H9 (cell line): ENCODE results near the gene GRIFIN. TPM values are rescaled to one million over a fixed set of nuclear protein-coding genes. Genes with fewer than 3 reads are reported as not detected.

ENCODE experiments used
- DNase-seq: peaks from one replicate; pipeline ENCODE4 v3.0.0-alpha.2; 2017
- H2AFZ ChIP-seq: one replicate; pipeline ENCODE4 v1.6.1; 2013; ENCODE audit warnings: mild to moderate bottlenecking, low read length, control low read depth, moderate library complexity
- H2AK5ac ChIP-seq: 2 replicates; pipeline ENCODE4 v1.6.1; 2013; ENCODE audit warnings: low read length, control low read depth, mixed read lengths; ENCODE audit not compliant: insufficient read length
- H2BK120ac ChIP-seq: one replicate; pipeline ENCODE4 v1.6.1; 2013; ENCODE audit warnings: low read depth, mild to moderate bottlenecking, low read length, control low read depth, inconsistent platforms; ENCODE audit not compliant: poor library complexity, severe bottlenecking
- H2BK12ac ChIP-seq: 2 replicates; pipeline ENCODE4 v1.6.1; 2013; ENCODE audit warnings: low read length, control low read depth, mixed read lengths, low read depth; ENCODE audit not compliant: insufficient read length
- H2BK15ac ChIP-seq: 2 replicates; pipeline ENCODE4 v1.6.1; 2013; ENCODE audit warnings: low read depth, low read length, control low read depth
- H2BK20ac ChIP-seq: one replicate; pipeline ENCODE4 v1.6.1; 2013; ENCODE audit warnings: low read depth, mild to moderate bottlenecking, low read length, control low read depth, inconsistent platforms; ENCODE audit not compliant: poor library complexity, severe bottlenecking
- H2BK5ac ChIP-seq: 2 replicates; pipeline ENCODE4 v1.6.1; 2013; ENCODE audit warnings: low read length, control low read depth, mixed read lengths; ENCODE audit not compliant: insufficient read length
- H3K14ac ChIP-seq: 2 replicates; pipeline ENCODE4 v1.6.1; 2013; ENCODE audit warnings: low read length, control low read depth; ENCODE audit not compliant: insufficient read depth
- H3K18ac ChIP-seq: 2 replicates; pipeline ENCODE4 v1.6.1; 2013; ENCODE audit warnings: low read depth, mild to moderate bottlenecking, mixed read lengths, low read length, control low read depth; ENCODE audit not compliant: insufficient read length
- H3K23ac ChIP-seq: 2 replicates; pipeline ENCODE4 v1.6.1; 2013; ENCODE audit warnings: low read length, control low read depth, mixed read lengths, low read depth; ENCODE audit not compliant: insufficient read length
- H3K23me2 ChIP-seq: 2 replicates; pipeline ENCODE4 v1.6.1; 2013; ENCODE audit warnings: low read depth, mild to moderate bottlenecking, mixed read lengths, low read length, control low read depth; ENCODE audit not compliant: insufficient read length, poor library complexity, severe bottlenecking
- H3K27ac ChIP-seq: 2 replicates; pipeline ENCODE4 v1.5.1; 2013; ENCODE audit warnings: low read length, control low read depth, mixed read lengths, low read depth; ENCODE audit not compliant: insufficient read length
- H3K27me3 ChIP-seq: 2 replicates; pipeline ENCODE4 v1.6.1; 2013; ENCODE audit warnings: low read length, control low read depth, inconsistent platforms; ENCODE audit not compliant: insufficient read depth
- H3K4ac ChIP-seq: 2 replicates; pipeline ENCODE4 v1.6.1; 2013; ENCODE audit warnings: low read depth, mild to moderate bottlenecking, control low read depth, inconsistent platforms, low read length, moderate library complexity
- H3K4me1 ChIP-seq: 2 replicates; pipeline ENCODE4 v1.6.1; 2013; ENCODE audit warnings: low read length, control low read depth, inconsistent platforms; ENCODE audit not compliant: insufficient read depth
- H3K4me2 ChIP-seq: 2 replicates; pipeline ENCODE4 v1.6.1; 2013; ENCODE audit warnings: low read length, control low read depth, mixed read lengths; ENCODE audit not compliant: insufficient read length, insufficient read depth
- H3K56ac ChIP-seq: 2 replicates; pipeline ENCODE4 v1.6.1; 2013; ENCODE audit warnings: low read depth, mild to moderate bottlenecking, mixed read lengths, low read length, control low read depth; ENCODE audit not compliant: insufficient read length
- H3K79me1 ChIP-seq: 2 replicates; pipeline ENCODE4 v1.6.1; 2013; ENCODE audit warnings: low read depth, mild to moderate bottlenecking, moderate library complexity, low read length, control low read depth, inconsistent platforms; ENCODE audit not compliant: insufficient read depth, poor library complexity, severe bottlenecking
- H3K79me2 ChIP-seq: 2 replicates; pipeline ENCODE4 v1.6.1; 2013; ENCODE audit warnings: low read length, control low read depth, inconsistent platforms; ENCODE audit not compliant: insufficient read depth
- H3K9ac ChIP-seq: 2 replicates; pipeline ENCODE4 v1.6.1; 2013; ENCODE audit warnings: low read length, control low read depth, mixed read lengths; ENCODE audit not compliant: insufficient read length; ENCODE audit errors: extremely low read depth
- H3K9me3 ChIP-seq: one replicate; pipeline ENCODE4 v1.6.1; 2013; ENCODE audit warnings: low read depth, low read length, inconsistent platforms; ENCODE audit not compliant: control insufficient read depth
- H3T11ph ChIP-seq: one replicate; pipeline ENCODE4 v1.6.1; 2013; ENCODE audit warnings: mild to moderate bottlenecking, low read length, control low read depth, inconsistent platforms
- H4K20me1 ChIP-seq: one replicate; pipeline ENCODE4 v1.6.1; 2013; ENCODE audit not compliant: control insufficient read depth, insufficient read length, insufficient read depth
- H4K5ac ChIP-seq: 2 replicates; pipeline ENCODE4 v1.6.1; 2013; ENCODE audit warnings: low read depth, mild to moderate bottlenecking, mixed read lengths, low read length, control low read depth; ENCODE audit not compliant: insufficient read length
- H4K8ac ChIP-seq: replicated peaks from 2 replicates; pipeline ENCODE4 v1.6.1; 2013; ENCODE audit warnings: low read length, control low read depth, mixed read lengths, low read depth; ENCODE audit not compliant: insufficient read length
- H4K91ac ChIP-seq: 2 replicates; pipeline ENCODE4 v1.6.1; 2013; ENCODE audit warnings: low read depth, mild to moderate bottlenecking, moderate library complexity, mixed read lengths, low read length, control low read depth; ENCODE audit not compliant: insufficient read length
- H3K27ac Mint-ChIP-seq, 3 experiments: 2 replicates in 2 of 3; 3 replicates in 1 of 3; pipeline ENCODE4 v1.8.0; 2020 to 2021; ENCODE audit warnings: mixed read lengths in 3 of 3, mild to moderate bottlenecking in 1 of 3, moderate library complexity in 1 of 3
- H3K27me3 Mint-ChIP-seq: 2 replicates; pipeline ENCODE4 v1.8.0; 2021; ENCODE audit warnings: low read depth, mild to moderate bottlenecking, moderate library complexity, mixed read lengths
- H3K36me3 Mint-ChIP-seq, 3 experiments: 2 replicates in 2 of 3; 3 replicates in 1 of 3; pipeline ENCODE4 v1.8.0; 2020 to 2021; ENCODE audit warnings: low read depth in 3 of 3, mixed read lengths in 3 of 3; ENCODE audit not compliant: insufficient read depth in 1 of 3
- H3K4me1 Mint-ChIP-seq, 2 experiments: 2 replicates each; pipeline ENCODE4 v1.8.0; 2020; ENCODE audit warnings: mixed read lengths in 2 of 2
- H3K4me3 Mint-ChIP-seq, 2 experiments: 2 replicates in 1 of 2; 3 replicates in 1 of 2; pipeline ENCODE4 v1.8.0; 2020 to 2021; ENCODE audit warnings: mild to moderate bottlenecking in 2 of 2, mixed read lengths in 2 of 2, moderate library complexity in 1 of 2
- H3K9me3 Mint-ChIP-seq, 2 experiments: 2 replicates in 1 of 2; 3 replicates in 1 of 2; pipeline ENCODE4 v1.8.0; 2020; ENCODE audit warnings: mild to moderate bottlenecking in 2 of 2, mixed read lengths in 2 of 2, moderate library complexity in 1 of 2
- WGBS: extraction: QIAGEN DNeasy Blood & Tissue Kit; methylation state at CpG from one replicate; pipeline ENCODE4 v1.1.7; 2013; ENCODE audit warnings: missing lambda C conversion rate, low lambda C conversion rate, mixed read lengths; ENCODE audit not compliant: insufficient read length; ENCODE audit errors: extremely low coverage; 5-methylcytosine and 5-hydroxymethylcytosine counted together
- total RNA-seq: library from RNA; stranded (reverse); gene quantifications from 2 replicates; pipeline ENCODE4 v1.2.1, GENCODE V29; 2021
- TF ChIP-seq, protein P1 (sequence below): fragments of 200-600 bp; sonication (generic); conservative IDR thresholded peaks from 3 replicates; pipeline ENCODE4 v1.8.0; 2021; ENCODE audit warnings: antibody characterized with exemption, mild to moderate bottlenecking

The GRIFIN gene
- total RNA-seq, 1 experiment from 2014 or later, result not detected

DNA sequence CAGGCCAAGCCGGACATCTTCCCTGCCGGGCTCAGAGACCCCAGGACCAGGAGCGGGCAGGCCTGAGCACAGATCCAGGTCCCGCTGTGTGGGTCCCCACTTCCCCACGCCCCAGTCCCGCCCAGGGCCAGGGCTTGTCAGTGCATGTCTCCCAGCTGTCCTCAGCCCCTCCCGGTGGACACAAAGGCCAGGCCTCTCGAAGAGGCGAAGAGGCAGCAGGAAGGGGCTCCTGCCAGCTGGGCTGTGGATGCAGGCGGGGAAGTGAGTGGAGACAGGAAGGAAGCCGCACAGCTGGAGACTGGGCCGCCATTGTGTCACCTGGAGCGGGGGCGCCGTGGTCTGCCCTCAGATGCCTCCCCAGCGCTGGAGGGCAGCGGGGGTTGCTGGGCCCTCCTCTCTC lies 4.8 kb downstream of the GRIFIN start:
- H3K27ac ChIP-seq, result no peak overlapping the region
- WGBS, result no CpG with 5 or more reads among the region's 17 CpGs
- H2BK5ac ChIP-seq, result no peak overlapping the region

More for the DNA sequence above, 4.8 kb downstream of the GRIFIN start:
- H4K8ac ChIP-seq, result no peak overlapping the region
- H3K4ac ChIP-seq, result no peak overlapping the region
- no peaks in the 10 kb centered on the region for H3K27me3 ChIP-seq
- no peaks in the 10 kb centered on the region for H4K20me1 ChIP-seq
- no peak overlapping the region for H4K5ac ChIP-seq
- peak overlapping the region in 1 of 3 experiments; percentile 68; a peak in 2 of 7 replicates for H3K27ac Mint-ChIP-seq
- peak; percentile 79 for DNase-seq
- H2BK15ac ChIP-seq, result no peak overlapping the region
- H3K14ac ChIP-seq, result no peak overlapping the region
- no peak overlapping the region for H2AFZ ChIP-seq
- H3K23me2 ChIP-seq, result no peaks in the 10 kb centered on the region
- H2BK120ac ChIP-seq, result no peak overlapping the region
- H3K18ac ChIP-seq, result no peak overlapping the region
- no peaks in the 10 kb centered on the region for H3K27me3 Mint-ChIP-seq
- H3K9ac ChIP-seq, result no peak overlapping the region
- H3K9me3 Mint-ChIP-seq, result no peaks in the 10 kb centered on the region; a peak in 2 of 5 replicates
- no peak overlapping the region for H2BK12ac ChIP-seq
- peaks cover 2% of the 10 kb centered on the region; the same call in 1 of the 2 replicates for H3K4me1 ChIP-seq
- H3K9me3 ChIP-seq, result no peaks in the 10 kb centered on the region
- H2AK5ac ChIP-seq, result no peak overlapping the region
- H3K79me2 ChIP-seq, result no peaks in the 10 kb centered on the region
- H3K4me1 Mint-ChIP-seq, result peaks cover 15 to 30% of the 10 kb centered on the region in 2 experiments
- no peak overlapping the region for H3K23ac ChIP-seq
- no peak overlapping the region for H3K56ac ChIP-seq
- H3K4me3 Mint-ChIP-seq, result no peak overlapping the region
- H3K36me3 Mint-ChIP-seq, result no peaks in the 10 kb centered on the region; a peak in 1 of 7 replicates
- TF ChIP-seq, protein P1, sequence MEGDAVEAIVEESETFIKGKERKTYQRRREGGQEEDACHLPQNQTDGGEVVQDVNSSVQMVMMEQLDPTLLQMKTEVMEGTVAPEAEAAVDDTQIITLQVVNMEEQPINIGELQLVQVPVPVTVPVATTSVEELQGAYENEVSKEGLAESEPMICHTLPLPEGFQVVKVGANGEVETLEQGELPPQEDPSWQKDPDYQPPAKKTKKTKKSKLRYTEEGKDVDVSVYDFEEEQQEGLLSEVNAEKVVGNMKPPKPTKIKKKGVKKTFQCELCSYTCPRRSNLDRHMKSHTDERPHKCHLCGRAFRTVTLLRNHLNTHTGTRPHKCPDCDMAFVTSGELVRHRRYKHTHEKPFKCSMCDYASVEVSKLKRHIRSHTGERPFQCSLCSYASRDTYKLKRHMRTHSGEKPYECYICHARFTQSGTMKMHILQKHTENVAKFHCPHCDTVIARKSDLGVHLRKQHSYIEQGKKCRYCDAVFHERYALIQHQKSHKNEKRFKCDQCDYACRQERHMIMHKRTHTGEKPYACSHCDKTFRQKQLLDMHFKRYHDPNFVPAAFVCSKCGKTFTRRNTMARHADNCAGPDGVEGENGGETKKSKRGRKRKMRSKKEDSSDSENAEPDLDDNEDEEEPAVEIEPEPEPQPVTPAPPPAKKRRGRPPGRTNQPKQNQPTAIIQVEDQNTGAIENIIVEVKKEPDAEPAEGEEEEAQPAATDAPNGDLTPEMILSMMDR, result no peak
- H3K79me1 ChIP-seq, result no peaks in the 10 kb centered on the region
- no peak overlapping the region for H2BK20ac ChIP-seq
- no peak overlapping the region for H3K4me2 ChIP-seq
- no peak overlapping the region for H3T11ph ChIP-seq
- H4K91ac ChIP-seq, result no peak overlapping the region
